Caco-2 (cell line): Measurements from ENCODE around the gene PLEKHG2. TPM values are rescaled to one million over a fixed set of nuclear protein-coding genes. Genes with fewer than 3 reads are reported as not detected.

Experiments used
- BruUV-seq: library from RNA; stranded (reverse); fragments of 400-500 nt; replicated peaks from 2 replicates; lab custom pipeline; 2021; lab: Mats Ljungman, UMichigan
- CTCF ChIA-PET: fragments of 300-600 bp; sonication (Branson Sonifier 250); formaldehyde crosslinking; loops from one replicate; lab custom pipeline; 2022; ENCODE audit warnings: antibody characterized with exemption; lab: Charles Lee
- POLR2A ChIA-PET: fragments of 300-600 bp; sonication (Branson Sonifier 250); formaldehyde crosslinking; loops from one replicate; lab custom pipeline; 2022; ENCODE audit warnings: antibody characterized with exemption; lab: Charles Lee
- DNase-seq, 2 experiments: peaks; one replicate each; pipeline versions ENCODE4 v3.0.0 to v3.0.0-alpha.2; 2020 to 2022
- H3K27me3 ChIP-seq: replicated peaks from 2 replicates; pipeline ENCODE4 v1.6.0; 2011; ENCODE audit warnings: low read length; ENCODE audit not compliant: control insufficient read depth, insufficient read depth
- H3K36me3 ChIP-seq: 2 replicates; pipeline ENCODE4 v1.5.1; 2011; ENCODE audit warnings: low read length; ENCODE audit not compliant: control insufficient read depth, insufficient read depth
- H3K4me1 ChIP-seq: fragments of 250-450 bp; sonication (Bioruptor Pico); 2 replicates; pipeline ENCODE4 v1.5.1; 2020; ENCODE audit warnings: mild to moderate bottlenecking
- H3K4me3 ChIP-seq: 2 replicates; pipeline ENCODE4 v1.5.1; 2011; ENCODE audit warnings: low read depth, mild to moderate bottlenecking, control low read depth, low read length
- H3K9me3 ChIP-seq: fragments of 250-450 bp; sonication (Bioruptor Pico); 2 replicates; pipeline ENCODE4 v1.5.1; 2020; ENCODE audit warnings: mild to moderate bottlenecking, moderate library complexity
- H3K27ac Mint-ChIP-seq: one replicate; pipeline ENCODE4 v1.8.0; 2022; ENCODE audit warnings: mixed read lengths; ENCODE audit not compliant: unreplicated experiment
- H3K27me3 Mint-ChIP-seq: one replicate; pipeline ENCODE4 v1.8.0; 2022; ENCODE audit warnings: mixed read lengths; ENCODE audit not compliant: insufficient read depth, unreplicated experiment
- H3K36me3 Mint-ChIP-seq: one replicate; pipeline ENCODE4 v1.8.0; 2022; ENCODE audit warnings: mild to moderate bottlenecking, mixed read lengths; ENCODE audit not compliant: insufficient read depth, unreplicated experiment
- H3K4me1 Mint-ChIP-seq: one replicate; pipeline ENCODE4 v1.8.0; 2022; ENCODE audit warnings: low read depth, mixed read lengths; ENCODE audit not compliant: unreplicated experiment
- H3K4me3 Mint-ChIP-seq: one replicate; pipeline ENCODE4 v1.8.0; 2022; ENCODE audit warnings: mild to moderate bottlenecking, moderate library complexity, mixed read lengths; ENCODE audit not compliant: unreplicated experiment
- H3K9me3 Mint-ChIP-seq: one replicate; pipeline ENCODE4 v1.8.0; 2022; ENCODE audit warnings: mixed read lengths; ENCODE audit not compliant: unreplicated experiment
- CTCF ChIP-seq, 2 experiments: fragments of 200-600 bp in 1 of 2; IDR thresholded peaks; 1 replicate in 1 of 2; 2 replicates in 1 of 2; pipeline versions ENCODE4 v1.5.1 to v1.8.0; 2011 to 2022; ENCODE audit warnings: antibody characterized with exemption in 1 of 2, control low read depth in 1 of 2, inconsistent platforms in 1 of 2, low read depth in 1 of 2, low read length in 1 of 2, mild to moderate bottlenecking in 1 of 2, moderate library complexity in 1 of 2; ENCODE audit not compliant: insufficient read depth in 1 of 2, severe bottlenecking in 1 of 2, unreplicated experiment in 1 of 2
- intact Hi-C: fragments of 100-400 bp; cut with micrococcal nuclease; formaldehyde crosslinking; loops from one replicate; pipeline ENCODE4 v1.10.0; 2022; ENCODE audit not compliant: unreplicated experiment
- total RNA-seq: library from RNA; stranded (reverse); gene quantifications from 2 replicates; pipeline ENCODE4 v1.2.3, GENCODE V29; 2022

Gene PLEKHG2
- total RNA-seq, 1 experiment from 2014 or later = 49.8 TPM

DNA sequence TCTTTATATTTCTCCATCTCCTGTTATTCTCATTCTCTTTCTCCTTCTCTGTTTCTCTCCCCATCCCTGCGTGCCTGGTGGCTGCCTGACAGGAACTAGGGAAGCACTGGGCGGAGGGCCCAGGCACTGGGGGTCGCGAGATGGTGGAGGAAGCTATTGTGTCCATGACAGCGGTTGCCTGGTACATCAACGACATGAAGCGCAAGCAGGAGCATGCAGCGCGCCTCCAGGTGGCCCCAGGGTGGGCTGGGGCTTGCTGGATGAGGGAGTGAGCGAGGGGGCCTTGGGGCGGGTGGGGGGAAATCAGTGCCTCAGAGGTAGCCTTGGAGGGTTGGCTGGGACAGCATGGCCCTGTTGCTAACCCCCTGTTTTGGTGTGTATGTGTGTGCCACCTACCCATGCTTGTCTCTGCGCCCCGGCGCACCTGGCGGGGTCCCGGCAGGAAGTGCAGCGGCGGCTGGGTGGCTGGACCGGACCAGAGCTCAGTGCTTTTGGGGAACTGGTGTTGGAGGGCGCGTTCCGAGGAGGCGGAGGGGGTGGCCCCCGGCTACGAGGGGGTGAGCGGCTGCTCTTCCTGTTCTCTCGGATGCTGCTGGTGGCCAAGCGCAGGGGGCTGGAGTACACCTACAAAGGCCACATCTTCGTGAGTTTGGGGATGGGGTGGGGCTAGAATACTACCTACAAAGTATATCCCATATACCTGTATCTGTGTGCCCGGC lies 5.2 kb downstream of the PLEKHG2 start:
- TF ChIP-seq CTCF (IDR thresholded peaks at IDR 0.05; ENCODE audit: insufficient read depth in 1 of 2, low read depth in 1 of 2, low read length in 1 of 2, severe bottlenecking in 1 of 2, unreplicated experiment in 1 of 2) = no peak
- ChIA-PET POLR2A (interaction anchor here (0.5 to 0.9 kb wide), 2 partner anchors 15 to 18 kb away, joined by 3 read pairs; partner anchors contain the start of gene RPS16), CTCF (no interaction called here)
- Histone ChIP-seq H3K27me3 (no peaks in the 10 kb centered on the region), H3K4me3 (no peak overlapping the region), H3K9me3 (no peaks in the 10 kb centered on the region), H3K4me1 (peaks cover 7% of the 10 kb centered on the region; the same call in 1 of the 2 replicates), H3K36me3 (peaks cover 3% of the 10 kb centered on the region)
- no TSS peak for BruUV-seq
- Mint-ChIP-seq H3K4me3 (no peak overlapping the region), H3K27me3 (no peaks in the 10 kb centered on the region), H3K4me1 (peaks cover 9% of the 10 kb centered on the region), H3K36me3 (peaks cover 51% of the 10 kb centered on the region), H3K27ac (no peak overlapping the region), H3K9me3 (no peaks in the 10 kb centered on the region)
- intact Hi-C loops = no loop called here
- DNase-seq = no peak

DNA sequence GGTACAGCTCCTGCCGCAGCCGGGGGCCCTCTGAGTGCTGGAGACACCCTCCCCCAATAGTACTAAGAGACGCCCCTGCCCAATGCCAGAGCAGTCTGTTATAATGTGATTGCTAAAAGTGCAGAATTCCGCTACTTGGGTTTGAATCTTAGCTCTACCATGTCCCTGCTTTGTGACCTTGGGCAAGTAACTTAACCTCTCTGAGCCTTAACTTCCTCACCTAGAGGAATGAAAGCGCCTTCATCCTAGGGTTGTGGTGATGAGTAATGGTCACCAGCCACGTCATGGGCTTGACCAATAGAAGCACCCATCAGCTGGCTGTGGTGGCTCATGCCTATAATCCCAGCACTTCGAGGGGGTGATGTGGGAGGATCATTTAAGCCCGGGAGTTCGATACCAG lies 6.5 kb downstream of the PLEKHG2 start:
- peaks cover 5% of the 10 kb centered on the region; the same call in 1 of the 2 replicates for H3K4me1 ChIP-seq
- no TSS peak for BruUV-seq
- H3K9me3 ChIP-seq = no peaks in the 10 kb centered on the region
- no peak overlapping the region for H3K27ac Mint-ChIP-seq
- no peaks in the 10 kb centered on the region for H3K27me3 Mint-ChIP-seq
- no peaks in the 10 kb centered on the region for H3K27me3 ChIP-seq
- DNase-seq = no peak
- TF ChIP-seq CTCF (IDR thresholded peaks at IDR 0.05; ENCODE audit: insufficient read depth in 1 of 2, low read depth in 1 of 2, low read length in 1 of 2, severe bottlenecking in 1 of 2, unreplicated experiment in 1 of 2) = no peak
- peaks cover 8% of the 10 kb centered on the region for H3K4me1 Mint-ChIP-seq
- H3K36me3 ChIP-seq = peaks cover 4% of the 10 kb centered on the region
- ChIA-PET POLR2A (no interaction called here), CTCF (interaction anchor here (0.5 kb wide), 1 partner anchor 110 kb away, joined by 9 read pairs; no protein-coding TSS in a partner anchor)
- H3K9me3 Mint-ChIP-seq = no peaks in the 10 kb centered on the region
- intact Hi-C loops = no loop called here
- no peak overlapping the region for H3K4me3 Mint-ChIP-seq
- H3K4me3 ChIP-seq = no peak overlapping the region
- peaks cover 53% of the 10 kb centered on the region for H3K36me3 Mint-ChIP-seq

GRCh38 chr19:39420769-39421168 lies 8.3 kb downstream of the PLEKHG2 start:
- no peak overlapping the region for H3K4me3 ChIP-seq
- no peaks in the 10 kb centered on the region for H3K27me3 Mint-ChIP-seq
- no peaks in the 10 kb centered on the region for H3K9me3 ChIP-seq
- CTCF ChIA-PET = no interaction called here
- peaks cover 53% of the 10 kb centered on the region for H3K36me3 Mint-ChIP-seq
- POLR2A ChIA-PET = interaction anchor here (3.0 kb wide), 1 partner anchor 15 kb away, joined by 9 read pairs; the partner anchor contains the start of gene RPS16
- no peaks in the 10 kb centered on the region for H3K4me1 Mint-ChIP-seq
- H3K4me3 Mint-ChIP-seq = no peak overlapping the region
- intact Hi-C loops = no loop called here
- no peaks in the 10 kb centered on the region for H3K9me3 Mint-ChIP-seq
- H3K4me1 ChIP-seq = no peaks in the 10 kb centered on the region
- peaks cover 8% of the 10 kb centered on the region for H3K36me3 ChIP-seq
- no peak for DNase-seq
- no TSS peak for BruUV-seq
- no peak overlapping the region for H3K27ac Mint-ChIP-seq
- TF ChIP-seq CTCF (IDR thresholded peaks at IDR 0.05; ENCODE audit: insufficient read depth in 1 of 2, low read depth in 1 of 2, low read length in 1 of 2, severe bottlenecking in 1 of 2, unreplicated experiment in 1 of 2) = no peak
- no peaks in the 10 kb centered on the region for H3K27me3 ChIP-seq
